ENCODE data around the gene PADI2. TPM values are rescaled to one million over a fixed set of nuclear protein-coding genes. Genes with fewer than 3 reads are reported as not detected.

The PADI2 gene
- polyA plus RNA-seq, 2 donors, result 0.43 to 0.58 TPM

GRCh38 chr1:17043676-17044075 is 75.6 kb downstream of the PADI2 start:
- H3K4me3 ChIP-seq (ENCODE audit: low read depth in 1 of 2, low read length in 2 of 2), result no peak overlapping the region
- no peaks in the 10 kb centered on the region for H3K9me3 ChIP-seq (ENCODE audit: control insufficient read depth in 2 of 2, insufficient read depth in 1 of 2, low read depth in 1 of 2, low read length in 1 of 2)
- peaks cover 0 to 7% of the 10 kb centered on the region in 2 donors for H3K36me3 ChIP-seq (ENCODE audit: control insufficient read depth in 2 of 2, insufficient read depth in 2 of 2, low read length in 1 of 2)
- H3K4me1 ChIP-seq (ENCODE audit: control insufficient read depth in 2 of 2, insufficient read depth in 2 of 2, low read length in 1 of 2), result no peaks in the 10 kb centered on the region
- 84 to 92% methylated on average over 5 of the region's 5 CpGs for WGBS, 2 donors
- no peaks in the 10 kb centered on the region for H3K27me3 ChIP-seq (ENCODE audit: control insufficient read depth in 1 of 2, insufficient read depth in 2 of 2, low read length in 2 of 2)
- H3K27ac ChIP-seq (ENCODE audit: low read depth in 2 of 2, low read length in 1 of 2), result no peak overlapping the region

DNA sequence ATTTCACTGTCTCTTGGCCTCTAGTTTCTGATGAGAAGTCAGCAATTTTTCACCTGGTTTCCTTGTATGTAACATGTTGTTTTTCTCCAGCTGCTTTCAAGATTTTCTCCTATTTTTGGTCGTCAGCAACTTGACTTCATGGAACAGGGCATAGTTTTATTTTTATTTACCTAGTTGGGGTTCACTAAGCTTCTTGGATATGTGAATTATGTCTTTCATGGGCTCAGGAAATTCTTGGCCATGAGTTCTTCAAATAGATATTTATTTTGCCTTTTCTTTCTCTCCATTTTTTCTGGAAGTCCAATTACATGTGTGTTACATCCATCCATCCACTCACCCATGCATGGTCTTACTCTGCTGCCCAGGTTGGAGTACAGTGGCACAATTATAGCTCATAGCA is 79.1 kb downstream of the PADI2 start:
- no peaks in the 10 kb centered on the region for H3K27me3 ChIP-seq (ENCODE audit: control insufficient read depth in 1 of 2, insufficient read depth in 2 of 2, low read length in 2 of 2)
- WGBS, 2 donors, result 61 to 65% methylated on average over 1 of the region's 1 CpG
- H3K27ac ChIP-seq (ENCODE audit: low read depth in 2 of 2, low read length in 1 of 2), result no peak overlapping the region
- no peaks in the 10 kb centered on the region for H3K9me3 ChIP-seq (ENCODE audit: control insufficient read depth in 2 of 2, insufficient read depth in 1 of 2, low read depth in 1 of 2, low read length in 1 of 2)
- no peaks in the 10 kb centered on the region for H3K4me1 ChIP-seq (ENCODE audit: control insufficient read depth in 2 of 2, insufficient read depth in 2 of 2, low read length in 1 of 2)
- no peak overlapping the region for H3K4me3 ChIP-seq (ENCODE audit: low read depth in 1 of 2, low read length in 2 of 2)
- peaks cover 0 to 7% of the 10 kb centered on the region in 2 donors for H3K36me3 ChIP-seq (ENCODE audit: control insufficient read depth in 2 of 2, insufficient read depth in 2 of 2, low read length in 1 of 2)

GRCh38 chr1:17039522-17039921 is 79.7 kb downstream of the PADI2 start:
- 95 to 96% methylated on average over 2 of the region's 2 CpGs for WGBS, 2 donors

GRCh38 chr1:17033481-17033880 is 85.8 kb downstream of the PADI2 start:
- Histone ChIP-seq H3K4me3 (ENCODE audit: low read depth in 1 of 2, low read length in 2 of 2) (no peak overlapping the region), H3K36me3 (ENCODE audit: control insufficient read depth in 2 of 2, insufficient read depth in 2 of 2, low read length in 1 of 2) (peaks cover 0 to 16% of the 10 kb centered on the region in 2 donors), H3K27ac (ENCODE audit: low read depth in 2 of 2, low read length in 1 of 2) (no peak overlapping the region), H3K27me3 (ENCODE audit: control insufficient read depth in 1 of 2, insufficient read depth in 2 of 2, low read length in 2 of 2) (no peaks in the 10 kb centered on the region), H3K9me3 (ENCODE audit: control insufficient read depth in 2 of 2, insufficient read depth in 1 of 2, low read depth in 1 of 2, low read length in 1 of 2) (no peaks in the 10 kb centered on the region), H3K4me1 (ENCODE audit: control insufficient read depth in 2 of 2, insufficient read depth in 2 of 2, low read length in 1 of 2) (no peaks in the 10 kb centered on the region)
- WGBS, 2 donors, result 85 to 89% methylated on average over 4 of the region's 4 CpGs

More at GRCh38 chr1:17039522-17039921, 79.7 kb downstream of the PADI2 start:
- peaks cover 0 to 7% of the 10 kb centered on the region in 2 donors for H3K36me3 ChIP-seq (ENCODE audit: control insufficient read depth in 2 of 2, insufficient read depth in 2 of 2, low read length in 1 of 2)
- no peaks in the 10 kb centered on the region for H3K9me3 ChIP-seq (ENCODE audit: control insufficient read depth in 2 of 2, insufficient read depth in 1 of 2, low read depth in 1 of 2, low read length in 1 of 2)
- H3K4me1 ChIP-seq (ENCODE audit: control insufficient read depth in 2 of 2, insufficient read depth in 2 of 2, low read length in 1 of 2), result no peaks in the 10 kb centered on the region
- no peak overlapping the region for H3K27ac ChIP-seq (ENCODE audit: low read depth in 2 of 2, low read length in 1 of 2)
- H3K4me3 ChIP-seq (ENCODE audit: low read depth in 1 of 2, low read length in 2 of 2), result no peak overlapping the region
- no peaks in the 10 kb centered on the region for H3K27me3 ChIP-seq (ENCODE audit: control insufficient read depth in 1 of 2, insufficient read depth in 2 of 2, low read length in 2 of 2)

GRCh38 chr1:17032741-17033140 is 86.5 kb downstream of the PADI2 start:
- H3K4me1 ChIP-seq (ENCODE audit: control insufficient read depth in 2 of 2, insufficient read depth in 2 of 2, low read length in 1 of 2), result no peaks in the 10 kb centered on the region
- no peaks in the 10 kb centered on the region for H3K9me3 ChIP-seq (ENCODE audit: control insufficient read depth in 2 of 2, insufficient read depth in 1 of 2, low read depth in 1 of 2, low read length in 1 of 2)
- H3K36me3 ChIP-seq (ENCODE audit: control insufficient read depth in 2 of 2, insufficient read depth in 2 of 2, low read length in 1 of 2), result peaks cover 0 to 17% of the 10 kb centered on the region in 2 donors
- H3K4me3 ChIP-seq (ENCODE audit: low read depth in 1 of 2, low read length in 2 of 2), result no peak overlapping the region
- H3K27me3 ChIP-seq (ENCODE audit: control insufficient read depth in 1 of 2, insufficient read depth in 2 of 2, low read length in 2 of 2), result no peaks in the 10 kb centered on the region
- 91 to 92% methylated on average over 3 of the region's 3 CpGs for WGBS, 2 donors
- no peak overlapping the region for H3K27ac ChIP-seq (ENCODE audit: low read depth in 2 of 2, low read length in 1 of 2)

DNA sequence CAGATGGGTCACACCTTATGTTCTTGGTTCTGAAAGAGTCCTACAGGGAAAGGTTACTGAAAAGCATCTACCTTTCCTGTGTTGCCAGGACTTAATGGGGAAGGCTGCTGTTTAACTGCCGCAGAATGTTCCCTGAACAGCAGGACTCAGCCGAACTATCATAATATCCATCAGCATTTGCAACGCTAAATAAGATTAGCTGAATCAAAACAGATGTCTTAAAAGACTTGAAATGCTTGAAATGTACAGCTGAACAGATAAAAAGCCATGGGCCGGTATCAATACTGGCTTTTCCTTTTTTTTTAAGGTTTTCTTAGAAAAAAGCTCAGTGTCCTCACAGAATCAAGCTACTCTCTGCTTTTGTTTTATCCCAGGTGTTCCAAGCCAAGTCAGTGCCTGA is 87.8 kb downstream of the PADI2 start:
- H3K36me3 ChIP-seq (ENCODE audit: control insufficient read depth in 2 of 2, insufficient read depth in 2 of 2, low read length in 1 of 2), result peaks cover 7 to 20% of the 10 kb centered on the region in 2 donors
- H3K27ac ChIP-seq (ENCODE audit: low read depth in 2 of 2, low read length in 1 of 2), result no peak overlapping the region
- H3K9me3 ChIP-seq (ENCODE audit: control insufficient read depth in 2 of 2, insufficient read depth in 1 of 2, low read depth in 1 of 2, low read length in 1 of 2), result no peaks in the 10 kb centered on the region
- no peaks in the 10 kb centered on the region for H3K4me1 ChIP-seq (ENCODE audit: control insufficient read depth in 2 of 2, insufficient read depth in 2 of 2, low read length in 1 of 2)
- H3K4me3 ChIP-seq (ENCODE audit: low read depth in 1 of 2, low read length in 2 of 2), result no peak overlapping the region
- WGBS, 2 donors, result 80 to 92% methylated on average over 4 of the region's 4 CpGs
- no peaks in the 10 kb centered on the region for H3K27me3 ChIP-seq (ENCODE audit: control insufficient read depth in 1 of 2, insufficient read depth in 2 of 2, low read length in 2 of 2)

DNA sequence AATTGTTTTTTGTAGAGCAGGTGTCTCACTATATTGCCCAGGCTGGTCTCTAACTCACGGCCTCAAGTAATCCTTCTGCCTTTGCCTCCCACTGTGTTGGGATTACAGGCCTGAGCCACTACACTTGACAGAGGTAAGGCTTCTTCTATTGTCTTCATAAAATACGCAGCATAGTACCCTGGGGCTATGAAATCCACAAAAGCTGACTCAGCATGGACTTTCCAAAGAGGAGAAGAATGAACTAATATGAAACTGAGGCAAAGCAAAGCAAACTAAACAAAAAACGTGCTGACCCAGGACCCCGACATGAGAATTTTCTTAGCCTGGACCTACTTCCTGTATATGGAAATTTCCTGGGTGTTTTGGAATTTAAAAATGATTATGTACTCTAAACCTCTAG is 89.0 kb downstream of the PADI2 start:
- H3K4me1 ChIP-seq (ENCODE audit: control insufficient read depth in 2 of 2, insufficient read depth in 2 of 2, low read length in 1 of 2), result no peaks in the 10 kb centered on the region
- no peak overlapping the region for H3K27ac ChIP-seq (ENCODE audit: low read depth in 2 of 2, low read length in 1 of 2)
- H3K4me3 ChIP-seq (ENCODE audit: low read depth in 1 of 2, low read length in 2 of 2), result no peak overlapping the region
- no peaks in the 10 kb centered on the region for H3K27me3 ChIP-seq (ENCODE audit: control insufficient read depth in 1 of 2, insufficient read depth in 2 of 2, low read length in 2 of 2)
- no peaks in the 10 kb centered on the region for H3K9me3 ChIP-seq (ENCODE audit: control insufficient read depth in 2 of 2, insufficient read depth in 1 of 2, low read depth in 1 of 2, low read length in 1 of 2)
- H3K36me3 ChIP-seq (ENCODE audit: control insufficient read depth in 2 of 2, insufficient read depth in 2 of 2, low read length in 1 of 2), result peaks cover 7 to 23% of the 10 kb centered on the region in 2 donors
- WGBS, 2 donors, result 59 to 73% methylated on average over 4 of the region's 4 CpGs

DNA sequence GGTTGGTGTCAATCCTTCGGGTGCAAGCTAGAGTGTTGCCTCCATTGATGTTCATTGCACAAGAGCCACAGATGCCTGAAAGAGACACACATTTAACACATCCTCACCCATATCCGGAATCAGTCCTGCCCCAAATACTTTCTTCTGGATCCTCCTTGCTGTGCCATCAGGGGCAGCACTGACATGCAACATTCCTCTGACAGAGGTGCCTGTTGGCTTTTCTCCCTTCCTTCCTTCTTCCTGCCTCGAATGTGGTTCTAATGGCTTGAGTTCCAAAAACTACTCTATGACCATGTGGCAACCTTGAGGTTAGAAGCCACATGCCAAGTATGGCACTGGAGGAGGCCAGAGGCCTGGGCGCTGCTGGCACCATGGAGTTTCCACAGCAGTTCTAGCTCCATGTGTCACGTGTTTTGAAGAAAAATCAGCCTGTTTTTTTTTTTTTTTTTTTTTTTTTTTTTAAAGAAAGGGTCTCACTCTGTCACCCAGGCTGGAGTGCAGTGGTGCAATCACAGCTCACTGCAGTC is 90.5 kb downstream of the PADI2 start:
- Histone ChIP-seq H3K9me3 (ENCODE audit: control insufficient read depth in 2 of 2, insufficient read depth in 1 of 2, low read depth in 1 of 2, low read length in 1 of 2) (no peaks in the 10 kb centered on the region), H3K4me1 (ENCODE audit: control insufficient read depth in 2 of 2, insufficient read depth in 2 of 2, low read length in 1 of 2) (no peaks in the 10 kb centered on the region), H3K4me3 (ENCODE audit: low read depth in 1 of 2, low read length in 2 of 2) (no peak overlapping the region), H3K27me3 (ENCODE audit: control insufficient read depth in 1 of 2, insufficient read depth in 2 of 2, low read length in 2 of 2) (no peaks in the 10 kb centered on the region), H3K27ac (ENCODE audit: low read depth in 2 of 2, low read length in 1 of 2) (no peak overlapping the region), H3K36me3 (ENCODE audit: control insufficient read depth in 2 of 2, insufficient read depth in 2 of 2, low read length in 1 of 2) (peaks cover 9 to 31% of the 10 kb centered on the region in 2 donors)
- WGBS, 2 donors, result 72 to 77% methylated on average over 5 of the region's 5 CpGs

- Histone ChIP-seq H3K4me1 (ENCODE audit: control insufficient read depth in 2 of 2, insufficient read depth in 2 of 2, low read length in 1 of 2) (no peaks in the 10 kb centered on the region), H3K27me3 (ENCODE audit: control insufficient read depth in 1 of 2, insufficient read depth in 2 of 2, low read length in 2 of 2) (no peaks in the 10 kb centered on the region), H3K27ac (ENCODE audit: low read depth in 2 of 2, low read length in 1 of 2) (no peak overlapping the region), H3K36me3 (ENCODE audit: control insufficient read depth in 2 of 2, insufficient read depth in 2 of 2, low read length in 1 of 2) (peaks cover 17 to 34% of the 10 kb centered on the region in 2 donors), H3K4me3 (ENCODE audit: low read depth in 1 of 2, low read length in 2 of 2) (no peak overlapping the region), H3K9me3 (ENCODE audit: control insufficient read depth in 2 of 2, insufficient read depth in 1 of 2, low read depth in 1 of 2, low read length in 1 of 2) (no peaks in the 10 kb centered on the region)
- WGBS, 2 donors, result 49 to 58% methylated on average over 2 of the region's 2 CpGs
Observed at GRCh38 chr1:17027900-17028299, 91.4 kb downstream of the PADI2 start.

- H3K27ac ChIP-seq (ENCODE audit: low read depth in 2 of 2, low read length in 1 of 2), result no peak overlapping the region
- WGBS, 2 donors, result 59 to 68% methylated on average over 5 of the region's 5 CpGs
- H3K36me3 ChIP-seq (ENCODE audit: control insufficient read depth in 2 of 2, insufficient read depth in 2 of 2, low read length in 1 of 2), result peaks cover 18 to 34% of the 10 kb centered on the region in 2 donors
- H3K9me3 ChIP-seq (ENCODE audit: control insufficient read depth in 2 of 2, insufficient read depth in 1 of 2, low read depth in 1 of 2, low read length in 1 of 2), result no peaks in the 10 kb centered on the region
- no peaks in the 10 kb centered on the region for H3K4me1 ChIP-seq (ENCODE audit: control insufficient read depth in 2 of 2, insufficient read depth in 2 of 2, low read length in 1 of 2)
- H3K27me3 ChIP-seq (ENCODE audit: control insufficient read depth in 1 of 2, insufficient read depth in 2 of 2, low read length in 2 of 2), result no peaks in the 10 kb centered on the region
- no peak overlapping the region for H3K4me3 ChIP-seq (ENCODE audit: low read depth in 1 of 2, low read length in 2 of 2)
Observed at GRCh38 chr1:17027403-17027802, 91.8 kb downstream of the PADI2 start.

Data from esophagus (tissue), 2 donors.